DOHH2 (cell line): Measurements from ENCODE around the gene ADNP.
A peak's percentile ranks its signal among the peaks of the same experiment; 100 is the strongest.

Experiments used
- H3F3A ChIP-seq: fragments of 200-600 bp; sonication (generic), shearing (Covaris generic); 2 replicates; pipeline ENCODE4 v1.6.0; 2016; ENCODE audit warnings: antibody characterized with exemption, mild to moderate bottlenecking; ENCODE audit not compliant: control insufficient read depth, insufficient read depth
- H3K27ac ChIP-seq: fragments of 200-600 bp; sonication (generic); 2 replicates; pipeline ENCODE4 v1.5.1; 2014; ENCODE audit warnings: low read depth, mild to moderate bottlenecking, low read length, moderate library complexity
- H3K27me3 ChIP-seq: fragments of 200-600 bp; sonication (generic); 2 replicates; pipeline ENCODE4 v1.6.1; 2014; ENCODE audit warnings: mild to moderate bottlenecking, low read length, mixed read lengths; ENCODE audit not compliant: control insufficient read depth
- H3K36me3 ChIP-seq: fragments of 200-600 bp; sonication (generic); 2 replicates; pipeline ENCODE4 v1.6.1; 2014; ENCODE audit warnings: mild to moderate bottlenecking, low read length, moderate library complexity, mixed read lengths; ENCODE audit not compliant: control insufficient read depth
- H3K4me1 ChIP-seq: fragments of 200-600 bp; sonication (generic); 2 replicates; pipeline ENCODE4 v1.6.1; 2014; ENCODE audit warnings: mild to moderate bottlenecking, low read length, mixed read lengths; ENCODE audit not compliant: control insufficient read depth
- H3K4me2 ChIP-seq: fragments of 200-600 bp; sonication (generic); 2 replicates; pipeline ENCODE4 v1.6.0; 2014; ENCODE audit warnings: mild to moderate bottlenecking, low read length, moderate library complexity
- H3K4me3 ChIP-seq: fragments of 200-600 bp; sonication (generic); 2 replicates; pipeline ENCODE4 v1.5.1; 2014; ENCODE audit warnings: mild to moderate bottlenecking, low read length, mixed read lengths
- H3K79me2 ChIP-seq: fragments of 200-600 bp; sonication (generic); 2 replicates; pipeline ENCODE4 v1.6.1; 2014; ENCODE audit warnings: mild to moderate bottlenecking, low read length, mixed read lengths; ENCODE audit not compliant: control insufficient read depth
- H3K9me2 ChIP-seq: fragments of 200-600 bp; sonication (generic); replicated peaks from 2 replicates; pipeline ENCODE4 v1.6.1; 2014; ENCODE audit warnings: mild to moderate bottlenecking, low read length, mixed read lengths; ENCODE audit not compliant: control insufficient read depth
- H3K9me3 ChIP-seq: fragments of 200-600 bp; sonication (generic); 2 replicates; pipeline ENCODE4 v1.6.1; 2014; ENCODE audit warnings: antibody characterized with exemption, low read length, mixed read lengths; ENCODE audit not compliant: control insufficient read depth, insufficient read depth
- H4K20me1 ChIP-seq: fragments of 200-600 bp; sonication (generic); 2 replicates; pipeline ENCODE4 v1.6.0; 2014; ENCODE audit warnings: low read depth, mild to moderate bottlenecking, antibody characterized with exemption, low read length, moderate library complexity; ENCODE audit not compliant: control insufficient read depth, insufficient read depth
- EZH2phosphoT487 ChIP-seq: fragments of 200-600 bp; sonication (generic); IDR thresholded peaks from 2 replicates; pipeline ENCODE4 v1.6.1; 2017; ENCODE audit warnings: borderline replicate concordance, mild to moderate bottlenecking, antibody characterized with exemption, low read length, moderate library complexity, mixed read lengths
- TF ChIP-seq, protein P1 (sequence below): fragments of 200-600 bp; sonication (generic); IDR thresholded peaks from one replicate; pipeline ENCODE4 v1.5.1; 2014; ENCODE audit warnings: antibody characterized with exemption, mild to moderate bottlenecking, low read depth, low read length; ENCODE audit not compliant: poor library complexity, severe bottlenecking

The ADNP gene

DNA sequence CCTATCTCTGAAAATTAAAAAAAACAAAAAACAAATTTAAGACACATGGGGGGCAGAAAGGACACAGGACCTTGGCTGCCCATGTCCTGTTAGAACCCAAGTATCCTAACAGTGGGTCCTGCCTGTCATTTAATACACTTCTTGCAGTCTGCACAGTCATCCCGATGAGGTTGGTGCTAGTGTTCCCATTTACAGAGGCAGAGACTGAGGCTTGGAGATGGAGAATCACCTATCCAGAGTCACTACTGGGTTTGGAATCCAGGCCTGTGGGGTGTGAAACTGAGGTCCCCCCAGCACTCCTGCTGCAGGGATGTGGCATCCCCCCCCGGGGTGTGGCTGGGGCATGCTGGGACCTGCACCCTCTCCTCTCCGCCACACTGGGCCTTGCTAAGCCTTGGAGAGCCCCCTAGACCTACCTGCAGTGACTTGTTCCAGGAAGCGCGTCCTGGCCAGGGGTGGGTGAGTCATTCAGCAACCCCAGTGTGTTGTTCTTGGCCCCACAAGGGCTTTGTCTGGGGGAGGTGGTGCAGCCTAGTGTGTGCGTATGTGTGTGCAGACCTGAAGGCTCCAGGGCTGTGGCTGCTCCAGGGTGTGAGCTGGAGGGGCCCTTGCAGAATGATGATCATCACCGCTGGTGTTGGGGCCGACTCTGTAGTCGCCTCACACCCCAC lies 86.7 kb downstream of the ADNP start:
- Histone ChIP-seq H3K9me3 (no peaks in the 10 kb centered on the region), H3K4me3 (no peak overlapping the region), H3K27ac (no peak overlapping the region), H3K27me3 (no peaks in the 10 kb centered on the region), H3K4me2 (no peak overlapping the region), H3F3A (peaks cover 4% of the 10 kb centered on the region; the same call in 1 of the 2 replicates), H3K9me2 (no peaks in the 10 kb centered on the region), H3K79me2 (peaks cover 65% of the 10 kb centered on the region), H4K20me1 (no peaks in the 10 kb centered on the region), H3K36me3 (peaks cover 91% of the 10 kb centered on the region), H3K4me1 (peaks cover 82% of the 10 kb centered on the region)
- TF ChIP-seq EZH2phosphoT487: no peak
- TF ChIP-seq, protein P1, sequence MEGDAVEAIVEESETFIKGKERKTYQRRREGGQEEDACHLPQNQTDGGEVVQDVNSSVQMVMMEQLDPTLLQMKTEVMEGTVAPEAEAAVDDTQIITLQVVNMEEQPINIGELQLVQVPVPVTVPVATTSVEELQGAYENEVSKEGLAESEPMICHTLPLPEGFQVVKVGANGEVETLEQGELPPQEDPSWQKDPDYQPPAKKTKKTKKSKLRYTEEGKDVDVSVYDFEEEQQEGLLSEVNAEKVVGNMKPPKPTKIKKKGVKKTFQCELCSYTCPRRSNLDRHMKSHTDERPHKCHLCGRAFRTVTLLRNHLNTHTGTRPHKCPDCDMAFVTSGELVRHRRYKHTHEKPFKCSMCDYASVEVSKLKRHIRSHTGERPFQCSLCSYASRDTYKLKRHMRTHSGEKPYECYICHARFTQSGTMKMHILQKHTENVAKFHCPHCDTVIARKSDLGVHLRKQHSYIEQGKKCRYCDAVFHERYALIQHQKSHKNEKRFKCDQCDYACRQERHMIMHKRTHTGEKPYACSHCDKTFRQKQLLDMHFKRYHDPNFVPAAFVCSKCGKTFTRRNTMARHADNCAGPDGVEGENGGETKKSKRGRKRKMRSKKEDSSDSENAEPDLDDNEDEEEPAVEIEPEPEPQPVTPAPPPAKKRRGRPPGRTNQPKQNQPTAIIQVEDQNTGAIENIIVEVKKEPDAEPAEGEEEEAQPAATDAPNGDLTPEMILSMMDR: no peak

DNA sequence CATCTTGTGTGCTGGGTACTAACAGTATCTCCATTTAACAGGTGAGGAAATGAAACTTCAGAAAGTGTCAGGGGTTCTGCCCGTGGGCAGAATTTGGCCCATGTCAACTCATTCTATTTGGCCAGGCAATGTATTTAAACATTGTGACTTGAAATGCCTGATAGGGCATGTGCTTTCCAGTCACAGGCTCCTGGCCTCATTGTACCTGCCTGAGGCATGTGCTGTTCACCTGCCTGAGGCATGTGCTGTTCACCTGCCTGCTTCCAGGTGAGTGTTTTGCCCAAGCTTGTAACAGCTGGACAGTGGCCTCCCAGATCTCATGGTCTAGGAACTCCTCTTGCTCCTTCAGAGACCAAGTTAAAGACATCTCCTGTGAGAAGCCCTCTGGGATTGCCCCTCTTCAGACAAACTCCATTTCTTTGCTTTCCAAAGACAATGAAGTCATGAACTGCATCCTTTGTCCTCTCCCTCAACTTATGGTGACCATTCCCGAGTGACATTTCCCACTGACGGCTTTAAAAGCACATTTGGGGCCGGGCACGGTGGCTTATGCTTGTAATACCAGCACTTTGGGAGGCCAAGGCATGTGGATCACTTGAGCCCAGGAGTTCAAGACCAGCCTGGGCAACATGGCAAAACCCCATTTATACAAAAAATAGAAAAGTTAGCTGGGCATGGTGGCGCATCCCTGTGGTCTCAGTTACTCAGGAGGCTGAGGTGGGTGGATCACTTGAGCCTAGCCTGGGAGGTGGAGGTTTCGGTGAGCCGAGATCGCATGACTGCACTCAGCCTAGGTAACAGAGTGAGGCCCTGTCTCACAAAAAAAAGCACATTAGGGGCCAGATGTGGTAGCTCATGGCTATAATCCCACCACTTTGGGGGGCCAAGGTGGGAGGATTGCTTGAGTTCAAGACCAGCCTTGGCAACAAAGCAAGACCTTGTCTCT lies 87.6 kb downstream of the ADNP start:
- no peaks in the 10 kb centered on the region for H3K27me3 ChIP-seq
- H3K4me3 ChIP-seq: no peak overlapping the region
- TF ChIP-seq EZH2phosphoT487: no peak
- TF ChIP-seq, protein P1: no peak
- H3K9me2 ChIP-seq: no peaks in the 10 kb centered on the region
- H3K79me2 ChIP-seq: peaks cover 64% of the 10 kb centered on the region
- H3K4me2 ChIP-seq: peak overlapping the region; percentile 14; the same call in 1 of the 2 replicates
- H3K36me3 ChIP-seq: peaks cover 91% of the 10 kb centered on the region
- H3K27ac ChIP-seq: peak overlapping the region; percentile 38; the same call in 1 of the 2 replicates
- H3K4me1 ChIP-seq: peaks cover 82% of the 10 kb centered on the region
- peaks cover 4% of the 10 kb centered on the region; the same call in 1 of the 2 replicates for H3F3A ChIP-seq
- H3K9me3 ChIP-seq: no peaks in the 10 kb centered on the region
- no peaks in the 10 kb centered on the region for H4K20me1 ChIP-seq

DNA sequence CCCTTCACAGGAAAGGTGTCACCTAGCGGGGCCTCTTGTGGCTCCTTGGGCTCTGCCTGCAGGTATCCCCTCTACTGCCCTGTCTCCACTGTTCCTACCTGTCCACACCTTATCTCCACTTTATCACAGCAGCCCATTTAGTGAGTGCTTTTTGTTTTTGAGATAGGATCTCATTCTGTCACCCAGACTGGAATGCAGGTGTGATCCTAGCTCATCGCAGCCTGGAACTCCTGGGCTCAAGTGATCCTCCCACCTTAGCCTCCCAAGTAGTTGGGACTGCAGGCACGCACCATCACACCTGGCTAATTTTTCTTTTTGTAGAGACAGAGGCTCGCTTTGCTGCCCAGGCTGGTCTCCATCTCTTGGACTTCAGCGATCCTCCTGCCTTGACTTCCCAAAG lies 88.4 kb downstream of the ADNP start:
- Histone ChIP-seq H4K20me1 (no peaks in the 10 kb centered on the region), H3K27ac (peak overlapping the region; percentile 38; the same call in 1 of the 2 replicates), H3K27me3 (no peaks in the 10 kb centered on the region), H3K9me2 (no peaks in the 10 kb centered on the region), H3F3A (peaks cover 4% of the 10 kb centered on the region; the same call in 1 of the 2 replicates), H3K4me3 (no peak overlapping the region), H3K4me2 (peak overlapping the region; percentile 14; the same call in 1 of the 2 replicates), H3K9me3 (no peaks in the 10 kb centered on the region), H3K36me3 (peaks cover 91% of the 10 kb centered on the region), H3K79me2 (peaks cover 66% of the 10 kb centered on the region), H3K4me1 (peaks cover 82% of the 10 kb centered on the region)
- TF ChIP-seq, protein P1: no peak
- no peak for TF ChIP-seq EZH2phosphoT487
